Suprapubic skin (tissue), 4 donors: Measurements from ENCODE around the gene SMOC2.

ENCODE experiments used
- POLR2A ChIP-seq, 2 donors: fragments of 450-650 bp; IDR thresholded peaks; one replicate each; pipeline ENCODE4 v1.6.1; 2017; ENCODE audit warnings: antibody characterized with exemption in 2 of 2, mild to moderate bottlenecking in 2 of 2, moderate library complexity in 2 of 2
- POLR2AphosphoS5 ChIP-seq, 3 donors: sonication (generic); formaldehyde crosslinking; IDR thresholded peaks; one replicate each; pipeline ENCODE4 v1.6.1; 2017; ENCODE audit warnings: antibody characterized with exemption in 3 of 3
- TF ChIP-seq, protein P1 (sequence below), 2 donors: fragments of 200-600 bp in 1 of 2; fragments of 450-650 bp in 1 of 2; sonication (generic) in 1 of 2; IDR thresholded peaks; one replicate each; pipeline ENCODE4 v1.5.1; 2016 to 2019; ENCODE audit warnings: antibody characterized with exemption in 2 of 2, mild to moderate bottlenecking in 1 of 2, moderate library complexity in 1 of 2

DNA sequence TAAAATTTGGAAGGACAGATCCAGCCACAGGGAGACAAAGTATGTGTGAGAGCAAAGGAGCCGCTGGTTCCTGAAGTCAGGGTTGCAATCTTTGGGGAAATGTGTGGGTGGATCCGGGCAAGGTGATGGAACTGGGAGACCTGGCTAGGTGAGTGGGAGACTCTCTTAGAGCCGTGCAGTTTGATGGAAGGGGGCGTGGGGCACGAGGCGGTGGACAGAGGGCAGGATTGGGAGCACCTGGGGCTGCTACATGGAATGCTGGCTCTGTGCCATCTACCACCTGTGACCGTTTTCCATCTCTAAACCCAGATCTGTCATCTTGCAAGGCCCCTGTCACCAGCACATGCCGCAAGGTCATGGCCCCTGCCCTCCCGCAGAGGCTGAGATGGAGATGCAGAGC, 268.4 kb downstream of the SMOC2 start:
- no peak for TF ChIP-seq POLR2AphosphoS5 (IDR thresholded peaks at IDR 0.05)
- no peak for TF ChIP-seq POLR2A (IDR thresholded peaks at IDR 0.05)
- TF ChIP-seq, protein P1, sequence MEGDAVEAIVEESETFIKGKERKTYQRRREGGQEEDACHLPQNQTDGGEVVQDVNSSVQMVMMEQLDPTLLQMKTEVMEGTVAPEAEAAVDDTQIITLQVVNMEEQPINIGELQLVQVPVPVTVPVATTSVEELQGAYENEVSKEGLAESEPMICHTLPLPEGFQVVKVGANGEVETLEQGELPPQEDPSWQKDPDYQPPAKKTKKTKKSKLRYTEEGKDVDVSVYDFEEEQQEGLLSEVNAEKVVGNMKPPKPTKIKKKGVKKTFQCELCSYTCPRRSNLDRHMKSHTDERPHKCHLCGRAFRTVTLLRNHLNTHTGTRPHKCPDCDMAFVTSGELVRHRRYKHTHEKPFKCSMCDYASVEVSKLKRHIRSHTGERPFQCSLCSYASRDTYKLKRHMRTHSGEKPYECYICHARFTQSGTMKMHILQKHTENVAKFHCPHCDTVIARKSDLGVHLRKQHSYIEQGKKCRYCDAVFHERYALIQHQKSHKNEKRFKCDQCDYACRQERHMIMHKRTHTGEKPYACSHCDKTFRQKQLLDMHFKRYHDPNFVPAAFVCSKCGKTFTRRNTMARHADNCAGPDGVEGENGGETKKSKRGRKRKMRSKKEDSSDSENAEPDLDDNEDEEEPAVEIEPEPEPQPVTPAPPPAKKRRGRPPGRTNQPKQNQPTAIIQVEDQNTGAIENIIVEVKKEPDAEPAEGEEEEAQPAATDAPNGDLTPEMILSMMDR (IDR thresholded peaks at IDR 0.05), result no peak
